Adipose tissue (tissue), 3 donors: Measurements from ENCODE around the gene LMNA. TPM values are rescaled to one million over a fixed set of nuclear protein-coding genes. Genes with fewer than 3 reads are reported as not detected.

Experiments used
- H3K27ac ChIP-seq: one replicate; pipeline ENCODE4 v1.5.1; 2013; ENCODE audit warnings: low read depth, low read length
- WGBS, 3 donors: extraction: QIAGEN DNeasy Blood & Tissue Kit; methylation state at CpG; one replicate each; pipeline ENCODE4 v1.1.7; 2013; 5-methylcytosine and 5-hydroxymethylcytosine counted together
- polyA plus RNA-seq, 3 donors: library from polyadenylated mRNA; stranded (reverse); fragments of 200-250 nt; gene quantifications; one replicate each; pipeline ENCODE4 v1.2.3, GENCODE V29; 2013
- donor health status: healthy with polysubstance abuse.
- donor health status: Bipolar disorder and iron deficiency.
- donor health status: healthy.

The LMNA gene
- polyA plus RNA-seq, 3 donors = 58.6 to 543 (median 239) TPM

GRCh38 chr1:156146769-156147405, 32.4 kb downstream of the LMNA start:
- H3K27ac ChIP-seq = no peak overlapping the region
- 17 to 36% (median 28%) methylated on average over 7 to 9 of the region's 9 CpGs for WGBS, 3 donors

GRCh38 chr1:156148216-156148615, 33.7 kb downstream of the LMNA start:
- no peak overlapping the region for H3K27ac ChIP-seq
- 38 to 62% (median 42%) methylated on average over 6 of the region's 6 CpGs for WGBS, 3 donors

- H3K27ac ChIP-seq = no peak overlapping the region
- WGBS, 3 donors = 26 to 47% (median 46%) methylated on average over 20 of the region's 20 CpGs
Observed at GRCh38 chr1:156149374-156150332, 35.1 kb downstream of the LMNA start.

GRCh38 chr1:156150333-156151011, 36.0 kb downstream of the LMNA start:
- H3K27ac ChIP-seq = no peak overlapping the region
- WGBS, 3 donors = 34 to 59% (median 54%) methylated on average over 10 of the region's 10 CpGs

- WGBS, 3 donors = 62 to 82% (median 75%) methylated on average over 6 of the region's 6 CpGs
Observed at GRCh38 chr1:156151093-156151688, 36.7 kb downstream of the LMNA start.

GRCh38 chr1:156152628-156153027, 38.1 kb downstream of the LMNA start:
- no peak overlapping the region for H3K27ac ChIP-seq
- 51 to 62% (median 54%) methylated on average over 5 of the region's 5 CpGs for WGBS, 3 donors

More at GRCh38 chr1:156151093-156151688, 36.7 kb downstream of the LMNA start:
- H3K27ac ChIP-seq = no peak overlapping the region

GRCh38 chr1:156153362-156153761, 38.9 kb downstream of the LMNA start, which contains the start of gene SEMA4A:
Gene SEMA4A (plus strand): TSS chr1:156153585. CDS start chr1:156154579, 994 bp downstream.
- WGBS, 3 donors = 34 to 90% (median 80%) methylated on average over 9 to 10 of the region's 10 CpGs
- no peak within 1 kb of the TSS for H3K27ac ChIP-seq

- no peak overlapping the region for H3K27ac ChIP-seq
- WGBS, 3 donors = 49 to 68% (median 50%) methylated on average over 11 of the region's 11 CpGs
Observed at GRCh38 chr1:156154317-156154749, 39.8 kb downstream of the LMNA start.

- H3K27ac ChIP-seq = no peak overlapping the region
- 48 to 72% (median 56%) methylated on average over 11 to 12 of the region's 12 CpGs for WGBS, 3 donors
Observed at GRCh38 chr1:156155756-156156510, 41.4 kb downstream of the LMNA start.

- H3K27ac ChIP-seq = no peak overlapping the region
- WGBS, 3 donors = 62 to 88% (median 76%) methylated on average over 3 of the region's 3 CpGs
Observed at GRCh38 chr1:156157506-156157905, 43.0 kb downstream of the LMNA start.

GRCh38 chr1:156157966-156158365, 43.5 kb downstream of the LMNA start:
- WGBS, 3 donors = 82 to 87% (median 87%) methylated on average over 5 of the region's 5 CpGs
- no peak overlapping the region for H3K27ac ChIP-seq

GRCh38 chr1:156160000-156160742, 45.7 kb downstream of the LMNA start:
- whole genome bisulfite sequencing, 3 donors = 50 to 73% (median 60%) methylated on average over 13 of the region's 13 CpGs
- no peak overlapping the region for H3K27ac ChIP-seq

- 6 to 11% (median 11%) methylated on average over 17 to 22 of the region's 22 CpGs for WGBS, 3 donors
- H3K27ac ChIP-seq = no peak overlapping the region
Observed at GRCh38 chr1:156160743-156161171, 46.2 kb downstream of the LMNA start.

- WGBS, 3 donors = 67 to 85% (median 79%) methylated on average over 5 of the region's 5 CpGs
- H3K27ac ChIP-seq = no peak overlapping the region
Observed at GRCh38 chr1:156162430-156163037, 48.0 kb downstream of the LMNA start.

GRCh38 chr1:156163712-156164111, 49.2 kb downstream of the LMNA start:
- no peak overlapping the region for H3K27ac ChIP-seq
- 69 to 94% (median 89%) methylated on average over 1 of the region's 1 CpG for WGBS, 3 donors

- 80 to 86% (median 85%) methylated on average over 6 of the region's 6 CpGs for WGBS, 3 donors
Observed at GRCh38 chr1:156164125-156164831, 49.8 kb downstream of the LMNA start.

More at GRCh38 chr1:156164125-156164831, 49.8 kb downstream of the LMNA start:
- no peak overlapping the region for H3K27ac ChIP-seq
